ENCODE measurements around the gene PTER. TPM values are rescaled to one million over a fixed set of nuclear protein-coding genes. Genes with fewer than 3 reads are reported as not detected.

Gene PTER, protein sequence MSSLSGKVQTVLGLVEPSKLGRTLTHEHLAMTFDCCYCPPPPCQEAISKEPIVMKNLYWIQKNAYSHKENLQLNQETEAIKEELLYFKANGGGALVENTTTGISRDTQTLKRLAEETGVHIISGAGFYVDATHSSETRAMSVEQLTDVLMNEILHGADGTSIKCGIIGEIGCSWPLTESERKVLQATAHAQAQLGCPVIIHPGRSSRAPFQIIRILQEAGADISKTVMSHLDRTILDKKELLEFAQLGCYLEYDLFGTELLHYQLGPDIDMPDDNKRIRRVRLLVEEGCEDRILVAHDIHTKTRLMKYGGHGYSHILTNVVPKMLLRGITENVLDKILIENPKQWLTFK
- 10 to 100 TPM in 1 of 8 experiments, 1 to 10 TPM in 7; 2.1 to 10.7 (median 3.5) TPM for total RNA-seq

DNA sequence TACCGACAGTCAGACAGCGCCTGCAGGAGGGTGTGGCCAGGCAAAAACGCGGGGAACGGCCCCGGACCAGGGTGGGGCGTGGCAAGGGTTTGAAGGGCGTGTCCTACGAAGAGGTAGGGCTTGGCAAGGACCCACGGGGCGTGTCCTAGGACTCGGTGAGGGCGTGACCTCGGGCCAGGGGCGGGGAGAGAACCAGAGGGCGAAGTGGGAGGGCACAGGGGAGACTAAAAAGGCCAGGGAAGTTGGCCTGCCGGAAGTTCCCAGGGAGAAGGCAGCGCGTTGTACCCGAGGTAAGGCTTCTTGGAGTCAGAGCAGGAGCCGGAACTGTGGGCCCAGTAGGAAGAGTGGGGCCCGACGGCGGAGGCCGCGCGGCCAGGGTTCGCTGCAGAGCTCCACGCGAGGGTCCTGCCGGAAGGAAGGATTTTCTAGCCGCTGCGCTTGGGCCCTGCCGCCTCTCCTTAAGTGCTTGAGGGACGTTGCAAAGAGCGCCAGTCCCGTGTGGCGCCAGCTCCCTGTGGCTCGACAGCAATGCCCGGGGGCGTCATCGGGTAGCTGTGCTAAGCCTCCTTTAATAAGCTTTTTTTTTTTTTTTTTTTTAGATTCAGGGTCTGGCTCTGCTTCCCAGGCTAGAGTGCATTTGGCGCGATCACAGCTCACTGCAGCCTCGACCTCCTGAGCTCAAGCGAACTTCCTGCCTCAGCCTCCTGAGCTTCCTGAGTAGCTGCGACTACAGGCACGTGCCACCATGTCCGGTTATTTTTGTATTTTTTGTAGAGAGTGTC, at the start of gene PTER:
Gene PTER, plus strand, starts transcription at position 253 of the 782 bp plus-strand sequence. CDS start 47,375 bp downstream, outside the sequence.
- in situ Hi-C loops (cut with MboI; ENCODE audit: low pct_unique_long_range_greater_than_20kb in 2 of 9, low sequenced_read_pairs in 9 of 9, unreplicated experiment in 9 of 9), result no loop called here
- ATAC-seq (replicated peaks in 6 of 8), result peak; percentile 64 to 97 (median 76)
- WGBS, 10 experiments, result 3 to 40% (median 25%) methylated on average over 2 to 18 of the region's 49 CpGs; no CpG with 5 or more reads in 3 of the 10 experiments
- no peak within 1 kb of the TSS for H3K27ac ChIP-seq
- H3K4me1 ChIP-seq (replicated peaks in 1 of 2), result peaks cover 20 to 24% of the 10 kb centered on the region in 2 donors
- H3K4me3 ChIP-seq, result peak within 1 kb of the TSS in 4 of 5 donors; percentile 23 to 31 (median 28)

DNA sequence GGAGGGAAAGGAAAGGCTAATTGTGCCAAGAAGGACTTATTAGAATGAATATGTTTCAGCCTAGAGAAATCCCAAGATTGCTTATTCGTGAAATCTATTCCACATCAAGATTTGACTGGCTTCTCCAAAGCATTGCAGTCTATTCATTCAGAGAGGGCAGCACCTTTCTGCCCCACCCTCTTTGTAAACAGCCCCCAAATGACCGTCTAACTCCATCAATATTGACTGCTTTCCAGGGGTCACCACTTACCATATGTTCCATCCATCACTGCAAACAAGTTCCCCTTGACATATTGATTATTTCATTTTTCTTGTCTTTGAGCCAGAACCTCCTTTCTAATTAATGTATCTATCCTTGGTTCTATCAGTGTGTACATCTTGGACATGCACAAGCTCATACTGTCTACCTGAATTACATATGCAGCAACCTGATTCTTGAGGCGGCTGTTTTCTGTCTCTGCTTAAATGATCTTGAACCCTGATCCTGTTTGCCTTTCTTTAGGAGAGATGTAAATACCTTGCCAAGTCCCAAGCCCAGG, 44.2 kb upstream of the PTER start:
- in situ Hi-C loops (cut with MboI; ENCODE audit: low pct_unique_long_range_greater_than_20kb in 2 of 9, low sequenced_read_pairs in 9 of 9, unreplicated experiment in 9 of 9), result no loop called here
- no peak overlapping the region for H3K27ac ChIP-seq
- peak in 4 of 8 experiments; percentile 38 to 79 (median 70) for ATAC-seq (replicated peaks in 6 of 8)
- H3K4me1 ChIP-seq (replicated peaks in 1 of 2), result peaks cover 3 to 6% of the 10 kb centered on the region in 2 donors
- WGBS, 10 experiments, result 0 to 80% (median 42%) methylated on average over 1 to 3 of the region's 3 CpGs; no CpG with 5 or more reads in 2 of the 10 experiments
- H3K4me3 ChIP-seq, result no peak overlapping the region

DNA sequence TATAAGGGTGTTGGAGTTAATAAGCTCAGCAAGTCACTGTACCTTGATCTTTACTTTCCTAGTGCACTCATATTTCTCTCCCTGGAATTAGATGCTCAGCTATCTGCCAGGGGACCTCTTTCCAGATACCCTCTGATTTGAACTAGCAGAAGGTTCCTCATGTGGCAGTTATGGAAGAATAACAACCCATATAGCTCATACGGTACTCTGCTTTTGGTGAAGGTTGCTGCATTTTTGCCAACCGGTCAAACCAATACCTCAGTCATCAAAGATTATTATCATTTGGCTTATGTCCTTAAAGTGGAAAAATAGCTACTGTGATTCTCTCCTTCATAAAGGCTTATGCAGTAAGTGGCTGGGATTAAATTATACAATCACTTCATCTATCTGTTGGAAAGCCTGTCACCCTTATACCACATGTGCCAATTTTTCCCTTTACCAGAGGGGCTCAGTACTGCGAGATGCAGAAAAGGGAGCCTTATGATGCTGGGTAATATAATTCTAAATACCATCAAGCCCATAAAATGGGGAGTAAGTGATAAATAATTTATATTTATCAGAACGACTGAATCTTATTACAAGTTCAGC, 43.4 kb upstream of the PTER start:
- ATAC-seq (replicated peaks in 6 of 8), result no peak
- Histone ChIP-seq H3K4me3 (no peak overlapping the region), H3K4me1 (replicated peaks in 1 of 2) (peaks cover 3 to 6% of the 10 kb centered on the region in 2 donors), H3K27ac (no peak overlapping the region)
- 0 to 100% (median 77%) methylated on average over 1 to 4 of the region's 4 CpGs; no CpG with 5 or more reads in 1 of the 10 experiments for WGBS, 10 experiments
- in situ Hi-C loops (cut with MboI; ENCODE audit: low pct_unique_long_range_greater_than_20kb in 2 of 9, low sequenced_read_pairs in 9 of 9, unreplicated experiment in 9 of 9), result no loop called here

DNA sequence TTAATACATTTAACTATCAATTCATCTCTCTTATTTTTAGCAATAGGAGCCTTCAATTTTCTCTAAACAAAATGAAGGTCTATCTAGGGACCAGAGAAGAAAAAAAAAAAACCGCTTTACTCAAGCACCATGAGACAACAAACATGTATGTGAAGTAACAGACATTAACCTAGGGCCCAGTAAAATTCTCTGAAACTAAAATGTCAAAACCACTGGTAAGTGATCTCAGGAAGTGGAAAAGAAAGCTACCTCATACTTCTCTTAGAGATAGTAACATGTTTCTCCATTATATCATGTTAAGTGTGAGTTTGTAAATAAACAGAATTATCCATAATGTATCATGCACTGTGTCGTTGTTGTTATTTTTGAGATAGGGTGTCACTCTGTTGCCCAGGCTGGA, 35.4 kb upstream of the PTER start:
- no peak for ATAC-seq (replicated peaks in 6 of 8)
- in situ Hi-C loops (cut with MboI; ENCODE audit: low pct_unique_long_range_greater_than_20kb in 2 of 9, low sequenced_read_pairs in 9 of 9, unreplicated experiment in 9 of 9), result no loop called here
- peaks cover 0 to 3% of the 10 kb centered on the region in 2 donors for H3K4me1 ChIP-seq (replicated peaks in 1 of 2)
- WGBS, 10 experiments, result 0 to 100% (median 52%) methylated on average over 1 to 2 of the region's 2 CpGs; no CpG with 5 or more reads in 3 of the 10 experiments
- no peak overlapping the region for H3K4me3 ChIP-seq
- H3K27ac ChIP-seq, result no peak overlapping the region

DNA sequence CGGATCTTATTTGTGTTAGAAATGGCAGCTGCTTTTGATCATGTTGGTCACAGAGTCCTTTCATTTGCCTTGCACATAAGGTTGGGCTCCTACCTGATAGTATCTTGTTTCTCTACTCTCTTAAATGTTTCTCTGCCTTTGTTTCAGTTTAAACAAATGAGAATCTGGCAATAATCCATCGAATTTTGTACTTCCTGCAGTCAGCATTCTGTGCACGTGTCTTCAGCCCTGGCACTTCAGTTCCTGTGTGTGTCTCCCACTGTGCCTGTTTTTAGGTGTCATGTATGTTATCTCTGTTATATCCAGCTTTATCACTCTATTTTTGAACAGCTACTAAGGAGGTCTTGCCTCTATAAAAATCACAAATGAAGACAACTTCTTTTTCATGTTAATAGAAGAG, 28.4 kb upstream of the PTER start:
- H3K4me1 ChIP-seq (replicated peaks in 1 of 2), result peaks cover 0 to 3% of the 10 kb centered on the region in 2 donors
- H3K4me3 ChIP-seq, result no peak overlapping the region
- H3K27ac ChIP-seq, result no peak overlapping the region
- 0 to 88% (median 40%) methylated on average over 1 to 3 of the region's 3 CpGs; no CpG with 5 or more reads in 1 of the 10 experiments for WGBS, 10 experiments
- peak in 1 of 8 experiments; percentile 15 for ATAC-seq (replicated peaks in 6 of 8)
- in situ Hi-C loops (cut with MboI; ENCODE audit: low pct_unique_long_range_greater_than_20kb in 2 of 9, low sequenced_read_pairs in 9 of 9, unreplicated experiment in 9 of 9), result no loop called here

DNA sequence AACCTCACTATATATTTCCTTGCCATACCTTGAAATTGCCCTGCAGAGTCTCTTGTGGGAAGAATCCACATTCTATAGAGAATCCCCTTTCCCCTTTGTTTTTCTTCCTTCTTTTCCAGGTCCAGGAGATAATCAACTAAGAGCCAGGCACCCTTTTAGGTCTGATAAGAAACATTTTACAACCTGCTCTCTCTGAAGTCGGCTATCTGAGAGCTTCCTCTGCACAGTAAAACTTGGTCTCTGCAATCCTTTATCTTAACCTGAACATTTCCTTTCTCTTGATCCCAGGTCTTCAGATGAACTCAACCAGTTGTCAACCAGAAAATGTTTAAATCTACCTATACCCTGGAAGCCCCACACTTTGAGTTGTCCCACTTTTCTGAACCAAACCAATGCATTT, 19.5 kb upstream of the PTER start:
- whole genome bisulfite sequencing, 10 experiments, result 0 to 100% (median 80%) methylated on average over 1 of the region's 1 CpG; no CpG with 5 or more reads in 2 of the 10 experiments

DNA sequence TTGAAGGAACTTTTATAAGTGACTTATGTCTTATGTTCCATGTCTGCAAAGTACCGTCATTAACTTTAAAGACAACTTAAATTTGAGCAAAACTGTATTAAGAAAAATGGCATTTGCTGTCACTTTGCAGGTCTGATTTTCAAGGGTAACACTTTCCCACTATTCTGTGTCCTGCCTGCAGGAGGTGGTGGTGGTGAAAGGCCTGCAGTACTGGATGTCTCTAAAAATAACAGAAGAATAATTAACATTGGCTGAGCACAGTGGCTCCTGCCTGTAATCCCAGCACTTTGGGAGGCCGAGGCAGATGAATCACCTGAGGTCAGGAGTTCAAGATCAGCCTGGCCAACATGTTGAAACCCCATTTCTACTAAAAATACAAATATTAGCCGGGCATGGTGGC, 13.2 kb upstream of the PTER start:
- no peak overlapping the region for H3K4me3 ChIP-seq
- in situ Hi-C loops (cut with MboI; ENCODE audit: low pct_unique_long_range_greater_than_20kb in 2 of 9, low sequenced_read_pairs in 9 of 9, unreplicated experiment in 9 of 9), result no loop called here
- WGBS, 10 experiments, result 53 to 100% (median 81%) methylated on average over 1 to 3 of the region's 3 CpGs; no CpG with 5 or more reads in 2 of the 10 experiments
- no peak overlapping the region for H3K27ac ChIP-seq
- no peaks in the 10 kb centered on the region for H3K4me1 ChIP-seq (replicated peaks in 1 of 2)
- no peak for ATAC-seq (replicated peaks in 6 of 8)

More for the DNA sequence above, 19.5 kb upstream of the PTER start:
- ATAC-seq (replicated peaks in 6 of 8), result no peak
- no peak overlapping the region for H3K4me3 ChIP-seq
- no peak overlapping the region for H3K27ac ChIP-seq
- no peaks in the 10 kb centered on the region for H3K4me1 ChIP-seq (replicated peaks in 1 of 2)
- in situ Hi-C loops (cut with MboI; ENCODE audit: low pct_unique_long_range_greater_than_20kb in 2 of 9, low sequenced_read_pairs in 9 of 9, unreplicated experiment in 9 of 9), result no loop called here

DNA sequence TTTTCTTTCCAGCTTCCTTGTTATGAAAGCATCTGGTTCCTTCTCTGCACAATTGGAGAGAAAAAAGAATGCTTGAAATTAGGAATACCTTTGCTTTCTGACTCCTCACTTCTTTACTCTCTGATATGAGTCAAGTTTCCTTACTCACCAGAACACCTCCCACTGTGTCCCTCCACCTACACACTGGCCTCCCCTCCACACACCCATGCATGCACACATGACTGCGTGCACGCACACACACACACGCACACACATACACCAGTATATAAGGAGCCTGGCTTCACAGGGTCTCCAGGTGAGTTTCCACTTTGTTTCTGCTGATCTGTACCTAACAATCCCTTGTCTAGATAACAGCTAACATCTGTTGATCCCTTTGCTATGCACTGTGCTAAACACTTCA, 11.4 kb upstream of the PTER start:
- H3K4me1 ChIP-seq (replicated peaks in 1 of 2), result no peaks in the 10 kb centered on the region
- in situ Hi-C loops (cut with MboI; ENCODE audit: low pct_unique_long_range_greater_than_20kb in 2 of 9, low sequenced_read_pairs in 9 of 9, unreplicated experiment in 9 of 9), result no loop called here
- H3K27ac ChIP-seq, result no peak overlapping the region
- H3K4me3 ChIP-seq, result no peak overlapping the region
- 50 to 100% (median 90%) methylated on average over 1 to 3 of the region's 3 CpGs; no CpG with 5 or more reads in 2 of the 10 experiments for WGBS, 10 experiments
- ATAC-seq (replicated peaks in 6 of 8), result no peak

DNA sequence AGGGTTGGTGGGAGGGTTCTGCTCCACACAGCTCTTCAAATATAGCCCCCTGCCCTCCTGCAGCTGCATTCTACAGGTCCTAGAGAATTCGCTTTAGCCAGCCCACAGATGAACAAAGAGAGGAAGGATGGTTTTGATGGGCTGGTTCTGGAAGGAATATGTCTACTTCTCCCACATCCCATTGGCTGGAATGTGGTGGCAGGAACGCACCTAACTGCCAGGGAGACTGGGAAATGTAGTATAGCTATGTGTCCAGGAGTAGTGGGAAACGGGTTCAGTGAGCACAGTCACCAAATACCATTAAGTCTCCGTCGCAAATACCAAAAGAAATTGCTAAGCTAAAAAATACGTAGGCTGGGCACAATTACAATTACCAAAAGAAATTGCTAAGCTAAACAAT, 7.3 kb upstream of the PTER start:
- 54 to 100% (median 91%) methylated on average over 2 to 5 of the region's 6 CpGs; no CpG with 5 or more reads in 1 of the 10 experiments for WGBS, 10 experiments
- ATAC-seq (replicated peaks in 6 of 8), result no peak
- no peaks in the 10 kb centered on the region for H3K4me1 ChIP-seq (replicated peaks in 1 of 2)
- in situ Hi-C loops (cut with MboI; ENCODE audit: low pct_unique_long_range_greater_than_20kb in 2 of 9, low sequenced_read_pairs in 9 of 9, unreplicated experiment in 9 of 9), result no loop called here
- no peak overlapping the region for H3K4me3 ChIP-seq
- no peak overlapping the region for H3K27ac ChIP-seq

DNA sequence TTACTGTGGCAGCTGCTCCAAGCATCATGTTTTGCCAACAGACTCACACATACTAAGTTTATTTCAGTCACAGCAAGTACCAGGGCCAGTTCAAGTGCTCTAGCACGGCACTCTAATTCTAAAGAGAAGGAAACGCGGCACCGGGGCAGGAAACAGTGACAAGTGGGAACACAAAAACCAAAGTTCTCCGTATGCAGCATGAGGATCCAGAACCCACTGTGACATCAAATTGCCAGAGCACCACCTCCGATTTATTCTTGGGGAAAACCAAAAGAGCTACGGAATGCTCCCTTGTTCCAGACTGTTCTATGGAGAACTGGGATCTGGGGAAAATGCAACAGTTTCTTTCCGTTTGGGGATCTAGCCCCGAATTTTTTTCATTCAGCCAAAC, 448 bp upstream of the PTER start:
- WGBS, 10 experiments, result 0 to 29% (median 9%) methylated on average over 1 to 8 of the region's 9 CpGs; no CpG with 5 or more reads in 1 of the 10 experiments
- in situ Hi-C loops (cut with MboI; ENCODE audit: low pct_unique_long_range_greater_than_20kb in 2 of 9, low sequenced_read_pairs in 9 of 9, unreplicated experiment in 9 of 9), result no loop called here

DNA sequence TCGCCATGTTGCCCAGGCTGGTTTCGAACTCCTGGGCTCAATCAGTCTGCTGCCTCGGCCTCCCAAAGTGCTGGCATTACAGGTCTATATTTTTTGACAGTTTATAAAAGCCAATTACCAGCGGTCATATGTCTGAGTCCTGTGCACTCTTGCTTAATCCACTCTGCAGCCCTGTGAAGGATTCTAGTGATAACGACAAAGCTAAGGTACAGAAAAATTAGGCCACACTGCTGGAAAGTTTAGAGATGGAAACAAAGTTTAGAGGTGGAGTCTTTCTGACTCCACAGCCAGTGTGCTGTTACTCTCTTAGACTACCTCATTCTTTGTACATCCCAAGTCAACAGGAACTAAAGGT, 707 bp downstream of the PTER start:
- WGBS, 10 experiments, result 61 to 100% (median 81%) methylated on average over 1 to 5 of the region's 5 CpGs; no CpG with 5 or more reads in 3 of the 10 experiments
- no peak overlapping the region for H3K4me3 ChIP-seq
- in situ Hi-C loops (cut with MboI; ENCODE audit: low pct_unique_long_range_greater_than_20kb in 2 of 9, low sequenced_read_pairs in 9 of 9, unreplicated experiment in 9 of 9), result no loop called here
- peaks cover 20 to 27% of the 10 kb centered on the region in 2 donors for H3K4me1 ChIP-seq (replicated peaks in 1 of 2)
- ATAC-seq (replicated peaks in 6 of 8), result no peak
- no peak overlapping the region for H3K27ac ChIP-seq

More for the DNA sequence above, 448 bp upstream of the PTER start:
- Histone ChIP-seq H3K4me1 (replicated peaks in 1 of 2) (peaks cover 16 to 18% of the 10 kb centered on the region in 2 donors), H3K4me3 (peak overlapping the region in 4 of 5 donors; percentile 23 to 31 (median 28)), H3K27ac (no peak overlapping the region)
- ATAC-seq (replicated peaks in 6 of 8), result peak in 5 of 8 experiments; percentile 1 to 17 (median 1)

DNA sequence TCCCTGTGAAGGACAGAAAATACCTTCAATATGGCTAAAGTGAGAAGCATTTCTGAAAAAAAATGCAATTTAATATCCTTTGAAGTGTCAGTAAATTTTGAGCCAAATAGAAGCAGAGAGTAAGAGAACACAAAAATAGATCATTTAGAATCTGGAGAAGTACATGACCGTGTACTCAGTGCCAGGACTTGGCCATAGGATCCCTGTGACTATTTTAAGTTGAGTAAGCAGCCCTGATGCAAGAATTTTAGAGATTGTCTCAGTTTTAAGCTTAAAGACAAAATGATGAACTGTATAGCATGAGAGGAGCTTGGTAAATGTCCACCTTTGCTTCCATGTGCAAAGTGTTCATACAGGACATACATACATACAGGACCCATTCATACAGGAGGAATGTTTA, 2.5 kb downstream of the PTER start:
- in situ Hi-C loops (cut with MboI; ENCODE audit: low pct_unique_long_range_greater_than_20kb in 2 of 9, low sequenced_read_pairs in 9 of 9, unreplicated experiment in 9 of 9), result no loop called here
- WGBS, 10 experiments, result 33 to 100% (median 88%) methylated on average over 1 of the region's 1 CpG; no CpG with 5 or more reads in 2 of the 10 experiments
- Histone ChIP-seq H3K4me3 (no peak overlapping the region), H3K4me1 (replicated peaks in 1 of 2) (peaks cover 20 to 27% of the 10 kb centered on the region in 2 donors), H3K27ac (no peak overlapping the region)
- ATAC-seq (replicated peaks in 6 of 8), result no peak

All from motor neuron (in vitro differentiated cells).